NT2/D1 (cell line): ENCODE data around the gene MGAT4B.

Experiments
- YY1 ChIP-seq: IDR thresholded peaks from 2 replicates; pipeline ENCODE4 v1.6.1; 2011; ENCODE audit not compliant: insufficient read length, insufficient read depth
- ZNF274 ChIP-seq: IDR thresholded peaks from 2 replicates; pipeline ENCODE4 v1.6.1; 2011; ENCODE audit warnings: mild to moderate bottlenecking, low read depth, low read length

DNA sequence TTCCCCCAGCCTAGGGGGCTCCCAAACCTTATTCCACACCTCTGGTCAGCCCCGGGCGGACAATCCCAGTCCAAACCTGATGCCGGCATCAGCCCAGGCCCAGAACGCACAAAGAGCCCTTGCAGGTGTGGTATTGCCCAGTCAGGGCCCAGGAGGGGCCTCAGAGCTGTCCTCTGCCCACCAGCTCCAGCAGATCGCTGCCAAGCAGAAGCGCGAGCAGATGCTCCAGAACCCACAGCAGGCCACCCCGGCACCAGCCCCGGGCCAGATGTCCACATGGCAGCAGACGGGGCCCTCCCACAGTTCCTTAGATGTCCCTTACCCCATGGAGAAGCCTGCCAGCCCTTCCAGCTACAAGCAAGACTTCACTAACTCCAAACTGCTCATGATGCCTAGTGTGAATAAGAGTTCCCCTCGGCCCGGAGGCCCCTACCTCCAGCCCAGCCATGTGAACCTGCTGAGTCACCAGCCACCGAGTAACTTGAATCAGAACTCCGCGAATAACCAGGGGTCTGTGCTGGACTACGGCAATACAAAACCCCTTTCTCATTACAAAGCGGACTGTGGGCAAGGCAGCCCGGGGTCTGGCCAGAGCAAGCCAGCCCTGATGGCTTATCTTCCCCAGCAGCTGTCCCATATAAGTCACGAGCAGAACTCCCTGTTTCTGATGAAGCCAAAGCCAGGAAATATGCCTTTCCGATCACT lies 40.5 kb downstream of the MGAT4B start:
- TF ChIP-seq ZNF274 (no peak), YY1 (no peak)
